Measurements from ENCODE around the gene CDK1.

The CDK1 gene

GRCh38 chr10:60778971-60779796 lies 906 bp downstream of the CDK1 start:
- peak overlapping the region; percentile 10 for H3K27ac ChIP-seq (ENCODE audit: low read length)
- no peaks in the 10 kb centered on the region for H3K27me3 ChIP-seq (ENCODE audit: low read depth, low read length)
- H3K4me3 ChIP-seq (ENCODE audit: low read depth in 1 of 2, low read length in 2 of 2), result peak overlapping the region; percentile 75 to 80
- H3K4me1 ChIP-seq (ENCODE audit: control insufficient read depth in 1 of 2, insufficient read depth in 2 of 2, low read length in 2 of 2), result peaks cover 0 to 8% of the 10 kb centered on the region in 2 donors
- H3K36me3 ChIP-seq (ENCODE audit: control insufficient read depth in 1 of 2, insufficient read depth in 2 of 2, low read length in 2 of 2), result no peaks in the 10 kb centered on the region
- no peaks in the 10 kb centered on the region for H3K9me3 ChIP-seq (ENCODE audit: control insufficient read depth in 1 of 2, low read length in 2 of 2)

- peaks cover 0 to 8% of the 10 kb centered on the region in 2 donors for H3K4me1 ChIP-seq (ENCODE audit: control insufficient read depth in 1 of 2, insufficient read depth in 2 of 2, low read length in 2 of 2)
These were observed 3.4 kb downstream of the CDK1 start for GRCh38 chr10:60781661-60782060.

GRCh38 chr10:60784641-60785040 lies 6.4 kb downstream of the CDK1 start:
- H3K36me3 ChIP-seq (ENCODE audit: control insufficient read depth in 1 of 2, insufficient read depth in 2 of 2, low read length in 2 of 2), result no peaks in the 10 kb centered on the region

More at GRCh38 chr10:60781661-60782060, 3.4 kb downstream of the CDK1 start:
- Histone ChIP-seq H3K27me3 (ENCODE audit: low read depth, low read length) (no peaks in the 10 kb centered on the region), H3K9me3 (ENCODE audit: control insufficient read depth in 1 of 2, low read length in 2 of 2) (no peaks in the 10 kb centered on the region), H3K36me3 (ENCODE audit: control insufficient read depth in 1 of 2, insufficient read depth in 2 of 2, low read length in 2 of 2) (no peaks in the 10 kb centered on the region), H3K27ac (ENCODE audit: low read length) (no peak overlapping the region), H3K4me3 (ENCODE audit: low read depth in 1 of 2, low read length in 2 of 2) (no peak overlapping the region)

GRCh38 chr10:60788544-60788943 lies 10.3 kb downstream of the CDK1 start:
- no peaks in the 10 kb centered on the region for H3K9me3 ChIP-seq (ENCODE audit: control insufficient read depth in 1 of 2, low read length in 2 of 2)
- no peak overlapping the region for H3K4me3 ChIP-seq (ENCODE audit: low read depth in 1 of 2, low read length in 2 of 2)
- H3K27me3 ChIP-seq (ENCODE audit: low read depth, low read length), result no peaks in the 10 kb centered on the region
- H3K4me1 ChIP-seq (ENCODE audit: control insufficient read depth in 1 of 2, insufficient read depth in 2 of 2, low read length in 2 of 2), result no peaks in the 10 kb centered on the region
- H3K36me3 ChIP-seq (ENCODE audit: control insufficient read depth in 1 of 2, insufficient read depth in 2 of 2, low read length in 2 of 2), result no peaks in the 10 kb centered on the region
- no peak overlapping the region for H3K27ac ChIP-seq (ENCODE audit: low read length)

More at GRCh38 chr10:60784641-60785040, 6.4 kb downstream of the CDK1 start:
- Histone ChIP-seq H3K4me3 (ENCODE audit: low read depth in 1 of 2, low read length in 2 of 2) (no peak overlapping the region), H3K4me1 (ENCODE audit: control insufficient read depth in 1 of 2, insufficient read depth in 2 of 2, low read length in 2 of 2) (no peaks in the 10 kb centered on the region), H3K9me3 (ENCODE audit: control insufficient read depth in 1 of 2, low read length in 2 of 2) (no peaks in the 10 kb centered on the region), H3K27ac (ENCODE audit: low read length) (no peak overlapping the region), H3K27me3 (ENCODE audit: low read depth, low read length) (no peaks in the 10 kb centered on the region)

GRCh38 chr10:60789340-60789739 lies 11.1 kb downstream of the CDK1 start:
- Histone ChIP-seq H3K27ac (ENCODE audit: low read length) (no peak overlapping the region), H3K36me3 (ENCODE audit: control insufficient read depth in 1 of 2, insufficient read depth in 2 of 2, low read length in 2 of 2) (no peaks in the 10 kb centered on the region), H3K4me3 (ENCODE audit: low read depth in 1 of 2, low read length in 2 of 2) (no peak overlapping the region), H3K9me3 (ENCODE audit: control insufficient read depth in 1 of 2, low read length in 2 of 2) (no peaks in the 10 kb centered on the region), H3K27me3 (ENCODE audit: low read depth, low read length) (no peaks in the 10 kb centered on the region), H3K4me1 (ENCODE audit: control insufficient read depth in 1 of 2, insufficient read depth in 2 of 2, low read length in 2 of 2) (no peaks in the 10 kb centered on the region)

GRCh38 chr10:60794953-60795352 lies 16.7 kb downstream of the CDK1 start:
- Histone ChIP-seq H3K9me3 (ENCODE audit: control insufficient read depth in 1 of 2, low read length in 2 of 2) (no peaks in the 10 kb centered on the region), H3K27me3 (ENCODE audit: low read depth, low read length) (no peaks in the 10 kb centered on the region), H3K4me3 (ENCODE audit: low read depth in 1 of 2, low read length in 2 of 2) (no peak overlapping the region), H3K36me3 (ENCODE audit: control insufficient read depth in 1 of 2, insufficient read depth in 2 of 2, low read length in 2 of 2) (no peaks in the 10 kb centered on the region), H3K27ac (ENCODE audit: low read length) (no peak overlapping the region), H3K4me1 (ENCODE audit: control insufficient read depth in 1 of 2, insufficient read depth in 2 of 2, low read length in 2 of 2) (no peaks in the 10 kb centered on the region)

- H3K4me1 ChIP-seq (ENCODE audit: control insufficient read depth in 1 of 2, insufficient read depth in 2 of 2, low read length in 2 of 2), result no peaks in the 10 kb centered on the region
- no peak overlapping the region for H3K27ac ChIP-seq (ENCODE audit: low read length)
- no peak overlapping the region for H3K4me3 ChIP-seq (ENCODE audit: low read depth in 1 of 2, low read length in 2 of 2)
- no peaks in the 10 kb centered on the region for H3K9me3 ChIP-seq (ENCODE audit: control insufficient read depth in 1 of 2, low read length in 2 of 2)
- H3K36me3 ChIP-seq (ENCODE audit: control insufficient read depth in 1 of 2, insufficient read depth in 2 of 2, low read length in 2 of 2), result no peaks in the 10 kb centered on the region
- no peaks in the 10 kb centered on the region for H3K27me3 ChIP-seq (ENCODE audit: low read depth, low read length)
These were observed 17.4 kb downstream of the CDK1 start for GRCh38 chr10:60795465-60796202.

GRCh38 chr10:60796481-60796880 lies 18.2 kb downstream of the CDK1 start:
- Histone ChIP-seq H3K27ac (ENCODE audit: low read length) (no peak overlapping the region), H3K4me1 (ENCODE audit: control insufficient read depth in 1 of 2, insufficient read depth in 2 of 2, low read length in 2 of 2) (peaks cover 0 to 5% of the 10 kb centered on the region in 2 donors), H3K36me3 (ENCODE audit: control insufficient read depth in 1 of 2, insufficient read depth in 2 of 2, low read length in 2 of 2) (no peaks in the 10 kb centered on the region), H3K9me3 (ENCODE audit: control insufficient read depth in 1 of 2, low read length in 2 of 2) (no peaks in the 10 kb centered on the region), H3K4me3 (ENCODE audit: low read depth in 1 of 2, low read length in 2 of 2) (no peak overlapping the region), H3K27me3 (ENCODE audit: low read depth, low read length) (no peaks in the 10 kb centered on the region)

GRCh38 chr10:60797200-60797599 lies 18.9 kb downstream of the CDK1 start:
- Histone ChIP-seq H3K27me3 (ENCODE audit: low read depth, low read length) (no peaks in the 10 kb centered on the region), H3K36me3 (ENCODE audit: control insufficient read depth in 1 of 2, insufficient read depth in 2 of 2, low read length in 2 of 2) (no peaks in the 10 kb centered on the region), H3K4me1 (ENCODE audit: control insufficient read depth in 1 of 2, insufficient read depth in 2 of 2, low read length in 2 of 2) (peaks cover 0 to 8% of the 10 kb centered on the region in 2 donors), H3K27ac (ENCODE audit: low read length) (no peak overlapping the region), H3K4me3 (ENCODE audit: low read depth in 1 of 2, low read length in 2 of 2) (no peak overlapping the region), H3K9me3 (ENCODE audit: control insufficient read depth in 1 of 2, low read length in 2 of 2) (no peaks in the 10 kb centered on the region)

- H3K36me3 ChIP-seq (ENCODE audit: control insufficient read depth in 1 of 2, insufficient read depth in 2 of 2, low read length in 2 of 2), result no peaks in the 10 kb centered on the region
- no peaks in the 10 kb centered on the region for H3K9me3 ChIP-seq (ENCODE audit: control insufficient read depth in 1 of 2, low read length in 2 of 2)
- H3K27me3 ChIP-seq (ENCODE audit: low read depth, low read length), result no peaks in the 10 kb centered on the region
- H3K27ac ChIP-seq (ENCODE audit: low read length), result no peak overlapping the region
- peaks cover 0 to 8% of the 10 kb centered on the region in 2 donors for H3K4me1 ChIP-seq (ENCODE audit: control insufficient read depth in 1 of 2, insufficient read depth in 2 of 2, low read length in 2 of 2)
- H3K4me3 ChIP-seq (ENCODE audit: low read depth in 1 of 2, low read length in 2 of 2), result no peak overlapping the region
These were observed 19.8 kb downstream of the CDK1 start for GRCh38 chr10:60798031-60798430.

GRCh38 chr10:60798870-60799269 lies 20.6 kb downstream of the CDK1 start:
- Histone ChIP-seq H3K36me3 (ENCODE audit: control insufficient read depth in 1 of 2, insufficient read depth in 2 of 2, low read length in 2 of 2) (no peaks in the 10 kb centered on the region), H3K27ac (ENCODE audit: low read length) (no peak overlapping the region), H3K27me3 (ENCODE audit: low read depth, low read length) (no peaks in the 10 kb centered on the region), H3K4me3 (ENCODE audit: low read depth in 1 of 2, low read length in 2 of 2) (no peak overlapping the region), H3K9me3 (ENCODE audit: control insufficient read depth in 1 of 2, low read length in 2 of 2) (no peaks in the 10 kb centered on the region), H3K4me1 (ENCODE audit: control insufficient read depth in 1 of 2, insufficient read depth in 2 of 2, low read length in 2 of 2) (peaks cover 0 to 8% of the 10 kb centered on the region in 2 donors)

Measured in muscle layer of duodenum (tissue), 2 donors.